ENCODE results near the gene FOXK1.

GRCh38 chr7:4805110-4805983 is 123.3 kb downstream of the FOXK1 start:
- no peak for TF ChIP-seq POLR2A (IDR thresholded peaks at IDR 0.05)
- TF ChIP-seq, protein P1, sequence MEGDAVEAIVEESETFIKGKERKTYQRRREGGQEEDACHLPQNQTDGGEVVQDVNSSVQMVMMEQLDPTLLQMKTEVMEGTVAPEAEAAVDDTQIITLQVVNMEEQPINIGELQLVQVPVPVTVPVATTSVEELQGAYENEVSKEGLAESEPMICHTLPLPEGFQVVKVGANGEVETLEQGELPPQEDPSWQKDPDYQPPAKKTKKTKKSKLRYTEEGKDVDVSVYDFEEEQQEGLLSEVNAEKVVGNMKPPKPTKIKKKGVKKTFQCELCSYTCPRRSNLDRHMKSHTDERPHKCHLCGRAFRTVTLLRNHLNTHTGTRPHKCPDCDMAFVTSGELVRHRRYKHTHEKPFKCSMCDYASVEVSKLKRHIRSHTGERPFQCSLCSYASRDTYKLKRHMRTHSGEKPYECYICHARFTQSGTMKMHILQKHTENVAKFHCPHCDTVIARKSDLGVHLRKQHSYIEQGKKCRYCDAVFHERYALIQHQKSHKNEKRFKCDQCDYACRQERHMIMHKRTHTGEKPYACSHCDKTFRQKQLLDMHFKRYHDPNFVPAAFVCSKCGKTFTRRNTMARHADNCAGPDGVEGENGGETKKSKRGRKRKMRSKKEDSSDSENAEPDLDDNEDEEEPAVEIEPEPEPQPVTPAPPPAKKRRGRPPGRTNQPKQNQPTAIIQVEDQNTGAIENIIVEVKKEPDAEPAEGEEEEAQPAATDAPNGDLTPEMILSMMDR (IDR thresholded peaks at IDR 0.05): no peak

Data from ovary (tissue), 3 donors.